Activated CD4-positive, alpha-beta memory T cell treated with anti-CD3 and anti-CD28 coated beads, Interleukin-2, amount 10 ng/mL, durations not matched to agents 7 days and 5 days (primary cell): ENCODE data around the gene ACKR3. TPM values are rescaled to one million over a fixed set of nuclear protein-coding genes. Genes with fewer than 3 reads are reported as not detected.

Experiments
- CTCF ChIA-PET: fragments of 350-600 bp; sonication (Branson Sonifier 250); formaldehyde crosslinking; loops from one replicate; lab custom pipeline; 2021; ENCODE audit warnings: antibody characterized with exemption, inconsistent platforms; lab: Charles Lee
- POLR2A ChIA-PET: fragments of 350-600 bp; sonication (Branson Sonifier 250); formaldehyde crosslinking; loops from one replicate; lab custom pipeline; 2021; ENCODE audit warnings: antibody characterized with exemption; lab: Charles Lee
- DNase-seq: peaks from one replicate; pipeline ENCODE4 v3.0.0-alpha.2; 2020
- H3K27ac Mint-ChIP-seq: one replicate; pipeline ENCODE4 v1.8.0; 2021; ENCODE audit warnings: mild to moderate bottlenecking, mixed read lengths
- H3K27me3 Mint-ChIP-seq: one replicate; pipeline ENCODE4 v1.8.0; 2021; ENCODE audit warnings: mixed read lengths
- H3K36me3 Mint-ChIP-seq: one replicate; pipeline ENCODE4 v1.8.0; 2021; ENCODE audit warnings: low read depth, mixed read lengths
- H3K4me1 Mint-ChIP-seq: one replicate; pipeline ENCODE4 v1.8.0; 2021; ENCODE audit warnings: mixed read lengths
- H3K4me3 Mint-ChIP-seq: one replicate; pipeline ENCODE4 v1.8.0; 2021; ENCODE audit warnings: mild to moderate bottlenecking, mixed read lengths
- H3K9me3 Mint-ChIP-seq: one replicate; pipeline ENCODE4 v1.8.0; 2021; ENCODE audit warnings: mixed read lengths
- total RNA-seq, 2 experiments: library from RNA; stranded (reverse); gene quantifications; one replicate each; pipeline ENCODE4 v1.2.3, GENCODE V29; 2021

ACKR3 gene
- total RNA-seq, 2 experiments from 2014 or later, result 2.5 to 2.7 TPM

GRCh38 chr2:236623816-236624215, 54.2 kb downstream of the ACKR3 start:
- Mint-ChIP-seq H3K4me1 (peaks cover 8% of the 10 kb centered on the region), H3K27ac (no peak overlapping the region), H3K4me3 (no peak overlapping the region), H3K9me3 (no peaks in the 10 kb centered on the region), H3K27me3 (peaks cover 7% of the 10 kb centered on the region), H3K36me3 (no peaks in the 10 kb centered on the region)
- DNase-seq, result no peak
- POLR2A ChIA-PET, result no interaction called here
- CTCF ChIA-PET, result no interaction called here

GRCh38 chr2:236625156-236625690, 55.6 kb downstream of the ACKR3 start:
- Mint-ChIP-seq H3K4me1 (peaks cover 2% of the 10 kb centered on the region), H3K9me3 (no peaks in the 10 kb centered on the region), H3K4me3 (no peak overlapping the region), H3K27ac (no peak overlapping the region), H3K36me3 (no peaks in the 10 kb centered on the region), H3K27me3 (peaks cover 2% of the 10 kb centered on the region)
- ChIA-PET CTCF (interaction anchor here (1.9 kb wide), 1 partner anchor 113 kb away, joined by 5 read pairs; no protein-coding TSS in a partner anchor), POLR2A (no interaction called here)
- DNase-seq, result no peak

GRCh38 chr2:236626391-236627150, 56.9 kb downstream of the ACKR3 start:
- CTCF ChIA-PET, result interaction anchor here (1.9 kb wide), 1 partner anchor 115 kb away, joined by 5 read pairs; no protein-coding TSS in a partner anchor
- Mint-ChIP-seq H3K4me1 (no peaks in the 10 kb centered on the region), H3K27me3 (no peaks in the 10 kb centered on the region), H3K27ac (no peak overlapping the region), H3K36me3 (no peaks in the 10 kb centered on the region), H3K4me3 (no peak overlapping the region), H3K9me3 (no peaks in the 10 kb centered on the region)
- POLR2A ChIA-PET, result no interaction called here
- DNase-seq, result no peak

- Mint-ChIP-seq H3K4me1 (no peaks in the 10 kb centered on the region), H3K4me3 (no peak overlapping the region), H3K27me3 (no peaks in the 10 kb centered on the region), H3K9me3 (no peaks in the 10 kb centered on the region), H3K36me3 (no peaks in the 10 kb centered on the region), H3K27ac (no peak overlapping the region)
- DNase-seq, result no peak
- CTCF ChIA-PET, result interaction anchor here (0.8 kb wide), 1 partner anchor 56 kb away, joined by 3 read pairs; no protein-coding TSS in a partner anchor
- POLR2A ChIA-PET, result no interaction called here
These were observed 57.6 kb downstream of the ACKR3 start for GRCh38 chr2:236627193-236627592.

GRCh38 chr2:236627841-236628240, 58.2 kb downstream of the ACKR3 start:
- CTCF ChIA-PET, result interaction anchor here (0.8 kb wide), 1 partner anchor 57 kb away, joined by 3 read pairs; no protein-coding TSS in a partner anchor
- Mint-ChIP-seq H3K9me3 (no peaks in the 10 kb centered on the region), H3K4me1 (no peaks in the 10 kb centered on the region), H3K27ac (no peak overlapping the region), H3K27me3 (peaks cover 3% of the 10 kb centered on the region), H3K36me3 (no peaks in the 10 kb centered on the region), H3K4me3 (no peak overlapping the region)
- no peak for DNase-seq
- POLR2A ChIA-PET, result no interaction called here

GRCh38 chr2:236628256-236628901, 58.8 kb downstream of the ACKR3 start:
- Mint-ChIP-seq H3K36me3 (no peaks in the 10 kb centered on the region), H3K9me3 (no peaks in the 10 kb centered on the region), H3K27me3 (peaks cover 4% of the 10 kb centered on the region), H3K4me3 (no peak overlapping the region), H3K4me1 (no peaks in the 10 kb centered on the region), H3K27ac (no peak overlapping the region)
- CTCF ChIA-PET, result no interaction called here
- POLR2A ChIA-PET, result no interaction called here
- no peak for DNase-seq

- Mint-ChIP-seq H3K4me3 (no peak overlapping the region), H3K4me1 (no peaks in the 10 kb centered on the region), H3K36me3 (no peaks in the 10 kb centered on the region), H3K9me3 (no peaks in the 10 kb centered on the region), H3K27ac (no peak overlapping the region), H3K27me3 (peaks cover 4% of the 10 kb centered on the region)
- POLR2A ChIA-PET, result no interaction called here
- CTCF ChIA-PET, result no interaction called here
- no peak for DNase-seq
These were observed 59.5 kb downstream of the ACKR3 start for GRCh38 chr2:236628981-236629605.

- POLR2A ChIA-PET, result no interaction called here
- H3K4me1 Mint-ChIP-seq, result no peaks in the 10 kb centered on the region
These were observed 60.6 kb downstream of the ACKR3 start for GRCh38 chr2:236629961-236630872.

GRCh38 chr2:236631281-236631855, 61.7 kb downstream of the ACKR3 start:
- POLR2A ChIA-PET, result no interaction called here
- no peaks in the 10 kb centered on the region for H3K4me1 Mint-ChIP-seq
- H3K36me3 Mint-ChIP-seq, result no peaks in the 10 kb centered on the region
- H3K27ac Mint-ChIP-seq, result no peak overlapping the region
- CTCF ChIA-PET, result no interaction called here
- no peak for DNase-seq
- H3K27me3 Mint-ChIP-seq, result peaks cover 4% of the 10 kb centered on the region
- no peaks in the 10 kb centered on the region for H3K9me3 Mint-ChIP-seq
- no peak overlapping the region for H3K4me3 Mint-ChIP-seq

More at GRCh38 chr2:236629961-236630872, 60.6 kb downstream of the ACKR3 start:
- no peak overlapping the region for H3K27ac Mint-ChIP-seq
- CTCF ChIA-PET, result no interaction called here
- no peak for DNase-seq
- H3K9me3 Mint-ChIP-seq, result no peaks in the 10 kb centered on the region
- peaks cover 4% of the 10 kb centered on the region for H3K27me3 Mint-ChIP-seq
- no peaks in the 10 kb centered on the region for H3K36me3 Mint-ChIP-seq
- H3K4me3 Mint-ChIP-seq, result no peak overlapping the region

- CTCF ChIA-PET, result no interaction called here
- POLR2A ChIA-PET, result no interaction called here
These were observed 62.2 kb downstream of the ACKR3 start for GRCh38 chr2:236631856-236632291.

More at GRCh38 chr2:236631856-236632291, 62.2 kb downstream of the ACKR3 start:
- H3K27ac Mint-ChIP-seq, result no peak overlapping the region
- H3K4me1 Mint-ChIP-seq, result no peaks in the 10 kb centered on the region
- DNase-seq, result no peak
- H3K27me3 Mint-ChIP-seq, result peaks cover 4% of the 10 kb centered on the region
- H3K36me3 Mint-ChIP-seq, result no peaks in the 10 kb centered on the region
- H3K9me3 Mint-ChIP-seq, result no peaks in the 10 kb centered on the region
- H3K4me3 Mint-ChIP-seq, result no peak overlapping the region
